Epithelial cell of esophagus (primary cell): ENCODE measurements around the gene SEPTIN14.
"Not testable (repeated sequence)": the region's sequence is repeated elsewhere in the genome, so short reads cannot be mapped to it uniquely, and the experiment has no call there.

Source experiments
- DNase-seq: peaks from one replicate; pipeline ENCODE4 v3.0.0; 2010; ENCODE audit warnings: low read depth
- H3K4me3 ChIP-seq: 2 replicates; pipeline ENCODE4 v1.5.1; 2011; ENCODE audit warnings: mild to moderate bottlenecking, low read length, control low read depth
- CTCF ChIP-seq: IDR thresholded peaks from 2 replicates; pipeline ENCODE4 v1.5.1; 2011; ENCODE audit warnings: low read depth, mild to moderate bottlenecking, low read length, control low read depth, inconsistent platforms; ENCODE audit not compliant: insufficient read depth; ENCODE audit errors: missing control alignments

The SEPTIN14 gene

GRCh38 chr7:55827577-55827976 is 35.0 kb downstream of the SEPTIN14 start:
- DNase-seq = no peak
- no peak overlapping the region for H3K4me3 ChIP-seq
- TF ChIP-seq CTCF = no peak

GRCh38 chr7:55818686-55819085 is 43.9 kb downstream of the SEPTIN14 start:
- no peak for DNase-seq
- TF ChIP-seq CTCF = no peak
- no peak overlapping the region for H3K4me3 ChIP-seq

GRCh38 chr7:55797260-55797659 is 65.3 kb downstream of the SEPTIN14 start:
- not testable (repeated sequence) for H3K4me3 ChIP-seq, DNase-seq

GRCh38 chr7:55794527-55794926 is 68.0 kb downstream of the SEPTIN14 start:
- no peak for TF ChIP-seq CTCF
- DNase-seq = peak; percentile 88
- H3K4me3 ChIP-seq = no peak overlapping the region

GRCh38 chr7:55792048-55792447 is 70.5 kb downstream of the SEPTIN14 start:
- no peak for TF ChIP-seq CTCF
- H3K4me3 ChIP-seq = no peak overlapping the region
- DNase-seq = no peak

- H3K4me3 ChIP-seq = no peak overlapping the region
- no peak for TF ChIP-seq CTCF
- DNase-seq = no peak
Observed at GRCh38 chr7:55787796-55788195, 74.8 kb downstream of the SEPTIN14 start.

GRCh38 chr7:55786901-55787300 is 75.7 kb downstream of the SEPTIN14 start:
- DNase-seq = no peak
- H3K4me3 ChIP-seq = no peak overlapping the region
- no peak for TF ChIP-seq CTCF

GRCh38 chr7:55785444-55785843 is 77.1 kb downstream of the SEPTIN14 start:
- H3K4me3 ChIP-seq, DNase-seq: not testable (repeated sequence)
